Stimulated activated CD8-positive, alpha-beta memory T cell treated with anti-CD3 and anti-CD28 coated beads, Interleukin-4, amount 100 ng/mL, for 48 hours (primary cell): Measurements from ENCODE around the gene EPB41L4A.

Experiments
- DNase-seq: peaks from one replicate; pipeline ENCODE4 v3.0.0-alpha.2; 2020

Gene EPB41L4A

GRCh38 chr5:112350626-112351025 lies 68.5 kb downstream of the EPB41L4A start:
- DNase-seq = no peak

- no peak for DNase-seq
Measured at GRCh38 chr5:112349371-112349770, 69.7 kb downstream of the EPB41L4A start.

- no peak for DNase-seq
Measured at GRCh38 chr5:112348915-112349314, 70.2 kb downstream of the EPB41L4A start.

GRCh38 chr5:112348387-112348786 lies 70.7 kb downstream of the EPB41L4A start:
- no peak for DNase-seq

GRCh38 chr5:112346411-112347044 lies 72.5 kb downstream of the EPB41L4A start:
- no peak for DNase-seq

- no peak for DNase-seq
Measured at GRCh38 chr5:112344540-112344939, 74.5 kb downstream of the EPB41L4A start.

GRCh38 chr5:112342389-112342788 lies 76.7 kb downstream of the EPB41L4A start:
- no peak for DNase-seq

GRCh38 chr5:112339761-112340160 lies 79.3 kb downstream of the EPB41L4A start:
- DNase-seq = no peak

- no peak for DNase-seq
Measured at GRCh38 chr5:112338681-112339337, 80.3 kb downstream of the EPB41L4A start.

GRCh38 chr5:112333331-112333781 lies 85.7 kb downstream of the EPB41L4A start:
- DNase-seq = no peak

GRCh38 chr5:112331892-112332291 lies 87.2 kb downstream of the EPB41L4A start:
- no peak for DNase-seq

GRCh38 chr5:112329419-112330090 lies 89.5 kb downstream of the EPB41L4A start:
- no peak for DNase-seq

GRCh38 chr5:112323166-112323565 lies 95.9 kb downstream of the EPB41L4A start:
- DNase-seq = no peak

- no peak for DNase-seq
Measured at GRCh38 chr5:112320408-112320807, 98.7 kb downstream of the EPB41L4A start.

- no peak for DNase-seq
Measured at GRCh38 chr5:112318346-112318745, 100.7 kb downstream of the EPB41L4A start.

GRCh38 chr5:112317866-112318265 lies 101.2 kb downstream of the EPB41L4A start:
- no peak for DNase-seq

GRCh38 chr5:112316731-112317130 lies 102.3 kb downstream of the EPB41L4A start:
- DNase-seq = no peak

- DNase-seq = no peak
Measured at GRCh38 chr5:112316006-112316405, 103.1 kb downstream of the EPB41L4A start.

- no peak for DNase-seq
Measured at GRCh38 chr5:112312295-112313275, 106.5 kb downstream of the EPB41L4A start.

- no peak for DNase-seq
Measured at GRCh38 chr5:112310746-112311145, 108.3 kb downstream of the EPB41L4A start.

GRCh38 chr5:112308608-112309007 lies 110.5 kb downstream of the EPB41L4A start:
- no peak for DNase-seq

- no peak for DNase-seq
Measured at GRCh38 chr5:112306956-112307355, 112.1 kb downstream of the EPB41L4A start.

GRCh38 chr5:112304743-112305142 lies 114.3 kb downstream of the EPB41L4A start:
- DNase-seq = no peak
